ENCODE data around the gene NOP56.
"Not testable (repeated sequence)": the region's sequence is repeated elsewhere in the genome, so short reads cannot be mapped to it uniquely, and the experiment has no call there.

NOP56 gene

GRCh38 chr20:2671977-2672376 is 19.5 kb downstream of the NOP56 start:
- in situ Hi-C loops (cut with MboI; ENCODE audit: low pct_unique_long_range_greater_than_20kb, low sequenced_read_pairs): no loop called here

GRCh38 chr20:2672446-2672845 is 20.0 kb downstream of the NOP56 start:
- in situ Hi-C loops (cut with MboI; ENCODE audit: low pct_unique_long_range_greater_than_20kb, low sequenced_read_pairs): no loop called here
- DNase-seq: no peak

More at GRCh38 chr20:2671977-2672376, 19.5 kb downstream of the NOP56 start:
- peak; percentile 73 for DNase-seq

- in situ Hi-C loops (cut with MboI; ENCODE audit: low pct_unique_long_range_greater_than_20kb, low sequenced_read_pairs): no loop called here
- DNase-seq: no peak
These were observed 21.0 kb downstream of the NOP56 start for GRCh38 chr20:2673453-2673852.

GRCh38 chr20:2680046-2680445 is 27.6 kb downstream of the NOP56 start:
- in situ Hi-C loops (cut with MboI; ENCODE audit: low pct_unique_long_range_greater_than_20kb, low sequenced_read_pairs): no loop called here
- DNase-seq: peak; percentile 63

- in situ Hi-C loops (cut with MboI; ENCODE audit: low pct_unique_long_range_greater_than_20kb, low sequenced_read_pairs); DNase-seq: not testable (repeated sequence)
These were observed 29.6 kb downstream of the NOP56 start for GRCh38 chr20:2682040-2682439.

- in situ Hi-C loops (cut with MboI; ENCODE audit: low pct_unique_long_range_greater_than_20kb, low sequenced_read_pairs): not testable (repeated sequence)
- peak; percentile 85 for DNase-seq
These were observed 32.4 kb downstream of the NOP56 start for GRCh38 chr20:2684817-2685216.

GRCh38 chr20:2687514-2687913 is 35.1 kb downstream of the NOP56 start:
- in situ Hi-C loops (cut with MboI; ENCODE audit: low pct_unique_long_range_greater_than_20kb, low sequenced_read_pairs): no loop called here
- no peak for DNase-seq

GRCh38 chr20:2688041-2688591 is 35.7 kb downstream of the NOP56 start:
- in situ Hi-C loops (cut with MboI; ENCODE audit: low pct_unique_long_range_greater_than_20kb, low sequenced_read_pairs): no loop called here
- DNase-seq: peak; percentile 94

GRCh38 chr20:2690213-2690612 is 37.8 kb downstream of the NOP56 start:
- in situ Hi-C loops (cut with MboI; ENCODE audit: low pct_unique_long_range_greater_than_20kb, low sequenced_read_pairs): no loop called here
- DNase-seq: no peak

GRCh38 chr20:2690718-2691117 is 38.3 kb downstream of the NOP56 start:
- no peak for DNase-seq
- in situ Hi-C loops (cut with MboI; ENCODE audit: low pct_unique_long_range_greater_than_20kb, low sequenced_read_pairs): no loop called here

GRCh38 chr20:2691127-2691526 is 38.7 kb downstream of the NOP56 start:
- in situ Hi-C loops (cut with MboI; ENCODE audit: low pct_unique_long_range_greater_than_20kb, low sequenced_read_pairs): no loop called here
- no peak for DNase-seq

GRCh38 chr20:2691663-2692035 is 39.2 kb downstream of the NOP56 start:
- in situ Hi-C loops (cut with MboI; ENCODE audit: low pct_unique_long_range_greater_than_20kb, low sequenced_read_pairs): no loop called here
- DNase-seq: no peak

GRCh38 chr20:2692036-2692885 is 39.8 kb downstream of the NOP56 start, which contains the start of gene EBF4:
EBF4 (plus strand) TSS chr20:2692780; CDS start chr20:2693646, 866 bp downstream.
- peak; percentile 25 for DNase-seq
- in situ Hi-C loops (cut with MboI; ENCODE audit: low pct_unique_long_range_greater_than_20kb, low sequenced_read_pairs): no loop called here

GRCh38 chr20:2692886-2693285 is 40.5 kb downstream of the NOP56 start:
- in situ Hi-C loops (cut with MboI; ENCODE audit: low pct_unique_long_range_greater_than_20kb, low sequenced_read_pairs): no loop called here
- DNase-seq: no peak

GRCh38 chr20:2693286-2694007 is 41.0 kb downstream of the NOP56 start:
- DNase-seq: peak; percentile 19
- in situ Hi-C loops (cut with MboI; ENCODE audit: low pct_unique_long_range_greater_than_20kb, low sequenced_read_pairs): no loop called here

GRCh38 chr20:2694008-2694471 is 41.6 kb downstream of the NOP56 start:
- no peak for DNase-seq
- in situ Hi-C loops (cut with MboI; ENCODE audit: low pct_unique_long_range_greater_than_20kb, low sequenced_read_pairs): no loop called here

GRCh38 chr20:2694519-2694918 is 42.1 kb downstream of the NOP56 start:
- in situ Hi-C loops (cut with MboI; ENCODE audit: low pct_unique_long_range_greater_than_20kb, low sequenced_read_pairs): no loop called here
- no peak for DNase-seq

- in situ Hi-C loops (cut with MboI; ENCODE audit: low pct_unique_long_range_greater_than_20kb, low sequenced_read_pairs): no loop called here
- no peak for DNase-seq
These were observed 43.0 kb downstream of the NOP56 start for GRCh38 chr20:2695206-2695983.

- DNase-seq; in situ Hi-C loops (cut with MboI; ENCODE audit: low pct_unique_long_range_greater_than_20kb, low sequenced_read_pairs): not testable (repeated sequence)
These were observed 43.6 kb downstream of the NOP56 start for GRCh38 chr20:2695984-2696525.

All from KBM-7 (cell line).